ACC112 (cell line): ENCODE measurements around the gene ALOX5.

ENCODE experiments used
- H2AFZ ChIP-seq: fragments of 200-600 bp; sonication (generic); one replicate; pipeline ENCODE4 v1.6.0; 2017; ENCODE audit warnings: antibody characterized with exemption, low read length; ENCODE audit not compliant: unreplicated experiment
- H3K27ac ChIP-seq: fragments of 200-600 bp; sonication (generic); 2 replicates; pipeline ENCODE4 v1.5.1; 2014; ENCODE audit warnings: low read depth, mild to moderate bottlenecking, antibody characterized with exemption, low read length, moderate library complexity
- H3K27me3 ChIP-seq: fragments of 200-600 bp; sonication (generic); 2 replicates; pipeline ENCODE4 v1.6.1; 2014; ENCODE audit warnings: mild to moderate bottlenecking, antibody characterized with exemption, low read length, moderate library complexity, mixed read lengths; ENCODE audit not compliant: insufficient read depth
- H3K36me3 ChIP-seq: fragments of 200-600 bp; sonication (generic); 2 replicates; pipeline ENCODE4 v1.6.1; 2016; ENCODE audit warnings: mild to moderate bottlenecking, antibody characterized with exemption, low read length, moderate library complexity, mixed read lengths; ENCODE audit not compliant: insufficient read depth
- H3K4me1 ChIP-seq: fragments of 200-600 bp; sonication (generic); one replicate; pipeline ENCODE4 v1.6.1; 2016; ENCODE audit warnings: low read length, mixed read lengths; ENCODE audit not compliant: insufficient read depth, unreplicated experiment, control insufficient read depth
- H3K4me3 ChIP-seq: fragments of 200-600 bp; sonication (generic); 2 replicates; pipeline ENCODE4 v1.5.1; 2014; ENCODE audit warnings: mild to moderate bottlenecking, low read depth, low read length
- H3K79me2 ChIP-seq: fragments of 200-600 bp; sonication (generic); one replicate; pipeline ENCODE4 v1.6.0; 2016; ENCODE audit warnings: low read length; ENCODE audit not compliant: control insufficient read depth, unreplicated experiment, insufficient read depth

The ALOX5 gene

GRCh38 chr10:45444976-45445898 is 71.2 kb downstream of the ALOX5 start:
- Histone ChIP-seq H3K79me2 (no peaks in the 10 kb centered on the region), H2AFZ (no peak overlapping the region), H3K4me3 (no peak overlapping the region), H3K36me3 (no peaks in the 10 kb centered on the region), H3K27ac (no peak overlapping the region), H3K27me3 (peaks cover 6% of the 10 kb centered on the region; the same call in 1 of the 2 replicates), H3K4me1 (no peaks in the 10 kb centered on the region)

DNA sequence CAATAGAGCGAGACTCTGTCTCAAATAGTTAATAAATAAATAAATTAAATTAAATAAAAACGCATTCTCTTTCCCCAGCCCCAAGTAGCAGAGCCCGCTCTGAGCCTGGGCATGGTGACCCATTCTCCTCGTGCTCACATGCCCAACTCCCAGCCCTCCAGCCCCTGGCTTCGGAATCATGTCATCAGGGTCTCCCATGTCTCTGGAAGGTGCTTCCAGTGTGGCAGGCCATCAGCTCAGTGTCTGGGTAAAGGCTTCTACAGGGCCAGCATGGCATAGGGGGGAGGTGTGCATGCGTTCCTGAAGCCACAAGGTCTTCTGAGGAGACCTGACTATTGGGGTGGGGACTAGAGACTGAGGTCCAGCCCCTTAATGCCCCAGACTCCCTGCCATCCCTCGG is 72.8 kb downstream of the ALOX5 start:
- Histone ChIP-seq H3K36me3 (no peaks in the 10 kb centered on the region), H3K4me1 (no peaks in the 10 kb centered on the region), H3K27ac (no peak overlapping the region), H3K79me2 (no peaks in the 10 kb centered on the region), H3K27me3 (0 out of 2 replicates have a peak, but pooled peaks cover 2% of the 10 kb centered on the region), H3K4me3 (no peak overlapping the region), H2AFZ (no peak overlapping the region)

DNA sequence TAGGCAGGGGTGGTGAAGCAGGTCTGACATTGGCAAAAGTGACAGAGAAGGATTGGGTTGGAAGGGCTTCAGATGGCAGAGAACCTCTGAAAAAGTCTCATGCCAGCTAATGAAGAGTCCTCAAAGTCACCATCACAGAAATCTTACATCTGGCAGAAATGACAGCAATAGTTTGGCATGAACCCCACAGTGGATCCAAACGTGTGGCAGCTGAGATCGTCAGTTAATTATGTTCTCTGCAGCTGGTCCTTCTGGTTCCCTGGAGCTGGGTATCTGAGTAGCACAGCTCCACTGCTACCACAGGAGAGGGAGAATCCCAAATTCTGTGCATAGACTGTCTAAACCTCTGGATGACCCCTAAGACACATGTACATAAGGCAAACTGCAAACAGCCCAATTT is 73.4 kb downstream of the ALOX5 start:
- Histone ChIP-seq H3K4me1 (no peaks in the 10 kb centered on the region), H3K36me3 (no peaks in the 10 kb centered on the region), H3K27me3 (no peaks in the 10 kb centered on the region), H3K79me2 (no peaks in the 10 kb centered on the region), H2AFZ (no peak overlapping the region), H3K4me3 (no peak overlapping the region), H3K27ac (no peak overlapping the region)

- H3K4me3 ChIP-seq = no peak overlapping the region
- no peak overlapping the region for H3K27ac ChIP-seq
- H3K4me1 ChIP-seq = no peaks in the 10 kb centered on the region
- H2AFZ ChIP-seq = no peak overlapping the region
- H3K79me2 ChIP-seq = no peaks in the 10 kb centered on the region
- H3K36me3 ChIP-seq = no peaks in the 10 kb centered on the region
- H3K27me3 ChIP-seq = no peaks in the 10 kb centered on the region
These were observed 76.8 kb downstream of the ALOX5 start for GRCh38 chr10:45450866-45451265.

DNA sequence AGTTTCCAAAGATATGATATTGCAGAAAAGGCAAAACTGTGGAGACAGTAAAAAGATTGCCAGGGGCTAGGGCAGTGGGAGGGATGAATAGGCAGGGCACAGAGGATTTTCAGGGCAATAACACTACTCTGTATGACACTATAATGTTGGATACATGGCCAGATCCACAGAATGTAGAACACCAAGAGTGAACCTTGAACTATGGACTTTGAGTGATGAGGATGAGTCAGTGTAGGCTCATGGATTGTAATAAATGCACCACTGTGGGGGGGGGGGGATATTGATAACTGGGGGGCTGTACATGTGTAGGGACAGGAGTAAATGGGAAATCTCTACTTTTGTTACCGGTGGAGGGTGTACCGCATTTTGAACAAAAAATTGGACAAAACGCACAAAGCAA is 77.4 kb downstream of the ALOX5 start:
- no peaks in the 10 kb centered on the region for H3K27me3 ChIP-seq
- H3K27ac ChIP-seq = no peak overlapping the region
- no peaks in the 10 kb centered on the region for H3K4me1 ChIP-seq
- no peaks in the 10 kb centered on the region for H3K79me2 ChIP-seq
- H2AFZ ChIP-seq = no peak overlapping the region
- no peaks in the 10 kb centered on the region for H3K36me3 ChIP-seq
- H3K4me3 ChIP-seq = no peak overlapping the region

- H3K4me1 ChIP-seq = no peaks in the 10 kb centered on the region
- H3K27me3 ChIP-seq = no peaks in the 10 kb centered on the region
- H3K4me3 ChIP-seq = no peak overlapping the region
- H2AFZ ChIP-seq = no peak overlapping the region
- no peaks in the 10 kb centered on the region for H3K79me2 ChIP-seq
- no peak overlapping the region for H3K27ac ChIP-seq
- H3K36me3 ChIP-seq = no peaks in the 10 kb centered on the region
These were observed 78.3 kb downstream of the ALOX5 start for GRCh38 chr10:45452268-45452667.

GRCh38 chr10:45452743-45453452 is 78.9 kb downstream of the ALOX5 start:
- no peak overlapping the region for H2AFZ ChIP-seq
- H3K79me2 ChIP-seq = no peaks in the 10 kb centered on the region
- no peak overlapping the region for H3K27ac ChIP-seq

GRCh38 chr10:45453639-45454255 is 79.7 kb downstream of the ALOX5 start:
- Histone ChIP-seq H3K27ac (no peak overlapping the region), H3K79me2 (no peaks in the 10 kb centered on the region), H3K36me3 (no peaks in the 10 kb centered on the region), H2AFZ (no peak overlapping the region), H3K4me3 (no peak overlapping the region), H3K4me1 (no peaks in the 10 kb centered on the region), H3K27me3 (no peaks in the 10 kb centered on the region)

More at GRCh38 chr10:45452743-45453452, 78.9 kb downstream of the ALOX5 start:
- Histone ChIP-seq H3K4me3 (no peak overlapping the region), H3K4me1 (no peaks in the 10 kb centered on the region), H3K36me3 (no peaks in the 10 kb centered on the region), H3K27me3 (no peaks in the 10 kb centered on the region)

DNA sequence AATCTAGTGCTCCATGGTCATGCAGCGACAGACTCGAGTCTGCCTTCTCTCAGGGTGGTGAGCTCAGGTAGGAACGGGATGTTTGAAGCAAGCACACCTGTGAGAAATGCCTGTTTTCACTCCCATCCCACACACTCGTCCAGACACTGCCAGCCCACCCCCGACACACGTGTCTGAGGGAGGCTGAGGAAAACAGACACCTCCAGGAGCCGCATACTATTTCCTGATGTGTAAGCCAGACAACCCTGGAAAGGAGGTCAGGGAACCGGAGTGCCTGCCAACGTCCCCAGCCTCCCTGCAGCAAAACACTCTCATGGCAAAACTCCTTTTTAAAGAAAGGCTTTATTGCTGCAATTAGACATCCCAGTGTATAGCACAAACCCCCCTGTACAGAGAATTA is 80.2 kb downstream of the ALOX5 start:
- H3K4me3 ChIP-seq = no peak overlapping the region
- H3K27me3 ChIP-seq = no peaks in the 10 kb centered on the region
- H3K79me2 ChIP-seq = no peaks in the 10 kb centered on the region
- H3K27ac ChIP-seq = no peak overlapping the region
- H2AFZ ChIP-seq = no peak overlapping the region
- H3K36me3 ChIP-seq = no peaks in the 10 kb centered on the region
- no peaks in the 10 kb centered on the region for H3K4me1 ChIP-seq

- H3K27me3 ChIP-seq = no peaks in the 10 kb centered on the region
- no peaks in the 10 kb centered on the region for H3K79me2 ChIP-seq
- no peaks in the 10 kb centered on the region for H3K36me3 ChIP-seq
- H3K4me3 ChIP-seq = no peak overlapping the region
- H3K4me1 ChIP-seq = no peaks in the 10 kb centered on the region
- H2AFZ ChIP-seq = no peak overlapping the region
- H3K27ac ChIP-seq = no peak overlapping the region
These were observed 80.8 kb downstream of the ALOX5 start for GRCh38 chr10:45454859-45455258.
